GM12891 (cell line): ENCODE results near the gene RTN4RL1.

Experiments
- DNase-seq: peaks from one replicate; pipeline ENCODE4 v3.0.0; 2011; ENCODE audit warnings: low spot score; ENCODE audit not compliant: insufficient read length
- FAIRE-seq: peaks from 2 replicates; lab custom pipeline; 2011; peaks lifted over from hg19 to GRCh38; lab: Jason Lieb, UNC
- PAX5 ChIP-seq: IDR thresholded peaks from 2 replicates; pipeline ENCODE4 v1.6.1; 2011; ENCODE audit warnings: low read length, moderate library complexity, mild to moderate bottlenecking; ENCODE audit not compliant: insufficient read depth, severe bottlenecking
- POLR2A ChIP-seq: IDR thresholded peaks from 2 replicates; pipeline ENCODE4 v1.6.1; 2011; ENCODE audit warnings: low read depth, low read length, control low read depth
- POLR2AphosphoS5 ChIP-seq: IDR thresholded peaks from 2 replicates; pipeline ENCODE4 v1.6.1; 2011; ENCODE audit warnings: low read depth, low read length, control low read depth
- POU2F2 ChIP-seq: IDR thresholded peaks from 2 replicates; pipeline ENCODE4 v1.6.1; 2011; ENCODE audit warnings: low read depth, mild to moderate bottlenecking, control low read depth, low read length, moderate library complexity
- SPI1 ChIP-seq: IDR thresholded peaks from 2 replicates; pipeline ENCODE4 v1.6.1; 2011; ENCODE audit warnings: low read depth, low read length, control low read depth
- TAF1 ChIP-seq: IDR thresholded peaks from 2 replicates; pipeline ENCODE4 v1.6.1; 2011; ENCODE audit warnings: low read depth, low read length, control low read depth

Gene RTN4RL1

GRCh38 chr17:2004435-2004952, 20.6 kb downstream of the RTN4RL1 start:
- no peak for FAIRE-seq
- TF ChIP-seq POLR2A (no peak), POU2F2 (no peak), PAX5 (no peak), TAF1 (no peak), SPI1 (no peak), POLR2AphosphoS5 (no peak)

GRCh38 chr17:2003525-2003924, 21.6 kb downstream of the RTN4RL1 start:
- no peak for DNase-seq

More at GRCh38 chr17:2004435-2004952, 20.6 kb downstream of the RTN4RL1 start:
- DNase-seq = no peak

DNA sequence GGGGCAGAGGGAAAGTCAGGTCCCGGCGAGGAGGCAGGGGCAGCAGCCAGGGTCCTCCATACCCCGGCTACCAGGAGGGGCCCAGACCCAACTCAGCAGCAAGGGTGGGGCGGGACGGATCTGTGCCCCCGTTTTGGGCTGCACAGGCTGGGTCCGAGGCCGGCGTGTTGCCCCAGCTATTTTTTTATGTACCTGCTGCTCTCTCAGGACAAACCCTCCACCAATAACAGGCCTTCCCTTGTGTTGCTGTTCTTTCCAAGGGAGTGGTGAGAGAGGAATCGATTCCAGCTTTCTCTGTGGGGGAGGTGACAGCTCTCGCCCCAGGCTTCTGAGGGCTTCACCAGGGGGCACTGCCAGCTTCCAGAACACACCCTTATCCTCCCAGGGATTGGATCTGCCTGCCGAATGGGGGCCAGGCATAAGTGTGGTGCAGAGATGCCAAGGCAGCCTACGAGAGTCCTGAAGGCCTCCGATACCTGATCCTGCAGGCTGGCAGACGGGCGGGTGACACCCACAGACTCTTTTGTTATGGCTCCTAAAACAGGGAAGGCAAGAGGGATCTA, 22.3 kb downstream of the RTN4RL1 start:
- TF ChIP-seq PAX5 = no peak
- TF ChIP-seq SPI1 = no peak
- TF ChIP-seq POLR2A = no peak
- TF ChIP-seq POU2F2 = no peak
- no peak for TF ChIP-seq POLR2AphosphoS5
- TF ChIP-seq TAF1 = no peak

More at GRCh38 chr17:2003525-2003924, 21.6 kb downstream of the RTN4RL1 start:
- FAIRE-seq = no peak
- no peak for TF ChIP-seq POLR2AphosphoS5
- no peak for TF ChIP-seq POU2F2
- TF ChIP-seq POLR2A = no peak
- no peak for TF ChIP-seq PAX5
- TF ChIP-seq TAF1 = no peak
- TF ChIP-seq SPI1 = no peak

GRCh38 chr17:1999557-2000251, 25.4 kb downstream of the RTN4RL1 start:
- TF ChIP-seq TAF1 (no peak), SPI1 (no peak), POU2F2 (no peak), PAX5 (no peak), POLR2AphosphoS5 (no peak), POLR2A (no peak)
- DNase-seq = no peak
- no peak for FAIRE-seq

More for the DNA sequence above, 22.3 kb downstream of the RTN4RL1 start:
- DNase-seq (no peak), FAIRE-seq (no peak)

GRCh38 chr17:1997927-1998742, 27.0 kb downstream of the RTN4RL1 start:
- TF ChIP-seq POLR2A (no peak), TAF1 (no peak), POU2F2 (no peak), SPI1 (no peak), POLR2AphosphoS5 (no peak), PAX5 (no peak)
- FAIRE-seq (no peak), DNase-seq (no peak)

GRCh38 chr17:1997289-1997926, 27.7 kb downstream of the RTN4RL1 start:
- DNase-seq (no peak), FAIRE-seq (peak; percentile 66)
- no peak for TF ChIP-seq POLR2AphosphoS5
- TF ChIP-seq TAF1 = no peak
- TF ChIP-seq POU2F2 = no peak
- TF ChIP-seq PAX5 = no peak
- no peak for TF ChIP-seq POLR2A
- TF ChIP-seq SPI1 = no peak

- FAIRE-seq = no peak
- no peak for DNase-seq
- TF ChIP-seq POU2F2 (no peak), PAX5 (no peak)
These were observed 28.3 kb downstream of the RTN4RL1 start for GRCh38 chr17:1996800-1997288.

- no peak for DNase-seq
- FAIRE-seq = no peak
- no peak for TF ChIP-seq PAX5
- TF ChIP-seq POLR2AphosphoS5 = no peak
- no peak for TF ChIP-seq SPI1
- no peak for TF ChIP-seq POLR2A
- no peak for TF ChIP-seq POU2F2
- TF ChIP-seq TAF1 = no peak
These were observed 29.0 kb downstream of the RTN4RL1 start for GRCh38 chr17:1995907-1996799.
